Measurements from ENCODE around the gene MMP24OS. TPM values are rescaled to one million over a fixed set of nuclear protein-coding genes. Genes with fewer than 3 reads are reported as not detected.
A peak's percentile ranks its signal among the peaks of the same experiment; 100 is the strongest.

Gene MMP24OS
- total RNA-seq, 4 donors from 2014 or later: 30.4 to 41.2 (median 34.4) TPM

- WGBS, 2 donors: 75 to 83% methylated on average over 7 of the region's 7 CpGs
- no peak for DNase-seq (ENCODE audit: low spot score in 2 of 2)
- Histone ChIP-seq H3K27me3 (no peaks in the 10 kb centered on the region), H3K9me3 (no peaks in the 10 kb centered on the region), H3K27ac (no peak overlapping the region), H3K4me3 (no peak overlapping the region), H3K4me1 (peaks cover 0 to 26% (median 6%) of the 10 kb centered on the region in 4 donors), H3K36me3 (peaks cover 0 to 79% (median 0%) of the 10 kb centered on the region in 3 donors)
- TF ChIP-seq POLR2A (IDR thresholded peaks at IDR 0.05): no peak
- no peak for TF ChIP-seq EP300 (IDR thresholded peaks at IDR 0.05)
- no peak for TF ChIP-seq CTCF (IDR thresholded peaks at IDR 0.05)
Measured at GRCh38 chr20:35271904-35272303, 6.0 kb downstream of the MMP24OS start.

DNA sequence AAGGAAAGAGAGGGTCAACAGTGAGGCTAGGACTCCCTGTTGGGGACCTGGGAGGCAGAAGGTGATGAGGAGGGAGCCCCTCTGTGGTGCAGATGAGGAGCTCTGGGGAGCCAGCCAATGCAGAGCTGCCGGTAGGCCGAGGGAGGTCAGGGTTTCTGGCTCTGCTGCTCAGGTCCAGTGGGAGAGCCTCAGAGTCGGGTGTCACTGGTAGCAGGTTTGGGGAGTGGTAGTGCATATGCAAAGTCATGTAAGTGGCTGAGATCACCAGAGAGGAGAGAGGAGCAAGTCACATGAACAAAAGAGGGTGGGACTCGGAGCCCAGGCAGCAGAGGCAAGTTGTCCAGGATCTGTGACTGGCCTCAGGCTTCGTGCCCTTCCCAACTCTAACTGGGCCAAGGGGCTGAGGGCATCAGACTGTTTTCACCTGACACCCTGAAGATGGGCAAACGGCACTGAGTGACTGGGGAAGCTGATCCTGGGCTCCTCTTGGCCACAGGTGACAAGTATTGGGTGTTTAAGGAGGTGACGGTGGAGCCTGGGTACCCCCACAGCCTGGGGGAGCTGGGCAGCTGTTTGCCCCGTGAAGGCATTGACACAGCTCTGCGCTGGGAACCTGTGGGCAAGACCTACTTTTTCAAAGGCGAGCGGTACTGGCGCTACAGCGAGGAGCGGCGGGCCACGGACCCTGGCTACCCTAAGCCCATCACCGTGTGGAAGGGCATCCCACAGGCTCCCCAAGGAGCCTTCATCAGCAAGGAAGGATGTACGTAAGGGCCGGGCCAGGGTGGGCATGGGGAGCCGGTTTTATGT, 6.6 kb downstream of the MMP24OS start:
- peaks cover 0 to 20% (median under 1%) of the 10 kb centered on the region in 4 donors for H3K4me1 ChIP-seq
- 86 to 90% methylated on average over 14 to 19 of the region's 20 CpGs for WGBS, 2 donors
- no peaks in the 10 kb centered on the region for H3K9me3 ChIP-seq
- no peaks in the 10 kb centered on the region for H3K27me3 ChIP-seq
- no peak for DNase-seq (ENCODE audit: low spot score in 2 of 2)
- no peak overlapping the region for H3K4me3 ChIP-seq
- H3K27ac ChIP-seq: no peak overlapping the region
- H3K36me3 ChIP-seq: peaks cover 0 to 85% (median 0%) of the 10 kb centered on the region in 3 donors
- TF ChIP-seq EP300 (IDR thresholded peaks at IDR 0.05) (no peak), POLR2A (IDR thresholded peaks at IDR 0.05) (no peak), CTCF (IDR thresholded peaks at IDR 0.05) (no peak)

GRCh38 chr20:35270021-35270902, 7.7 kb downstream of the MMP24OS start:
- Histone ChIP-seq H3K36me3 (peaks cover 0 to 81% (median 0%) of the 10 kb centered on the region in 3 donors), H3K4me1 (peaks cover 0 to 13% (median 0%) of the 10 kb centered on the region in 4 donors), H3K9me3 (no peaks in the 10 kb centered on the region), H3K27me3 (no peaks in the 10 kb centered on the region), H3K27ac (no peak overlapping the region), H3K4me3 (no peak overlapping the region)
- 84 to 85% methylated on average over 19 of the region's 19 CpGs for WGBS, 2 donors
- DNase-seq (ENCODE audit: low spot score in 2 of 2): no peak
- TF ChIP-seq EP300 (IDR thresholded peaks at IDR 0.05) (no peak), CTCF (IDR thresholded peaks at IDR 0.05) (no peak), POLR2A (IDR thresholded peaks at IDR 0.05) (no peak)

- TF ChIP-seq EP300 (IDR thresholded peaks at IDR 0.05) (no peak), CTCF (IDR thresholded peaks at IDR 0.05) (peak; percentile 51 to 68 (median 60))
- peaks cover 0 to 77% (median 0%) of the 10 kb centered on the region in 3 donors for H3K36me3 ChIP-seq
- no peaks in the 10 kb centered on the region for H3K27me3 ChIP-seq
- H3K4me1 ChIP-seq: peaks cover 0 to 14% (median 0%) of the 10 kb centered on the region in 4 donors
- no peaks in the 10 kb centered on the region for H3K9me3 ChIP-seq
- 47 to 50% methylated on average over 14 of the region's 14 CpGs for WGBS, 2 donors
- no peak overlapping the region for H3K27ac ChIP-seq
- peak in 1 of 2 donors; percentile 58 for DNase-seq (ENCODE audit: low spot score in 2 of 2)
- H3K4me3 ChIP-seq: no peak overlapping the region
Measured at GRCh38 chr20:35269055-35269781, 8.7 kb downstream of the MMP24OS start.
